Smooth muscle cell (in vitro differentiated cells): ENCODE measurements around the gene CHP1. TPM values are rescaled to one million over a fixed set of nuclear protein-coding genes. Genes with fewer than 3 reads are reported as not detected.

Experiments
- DNase-seq: peaks from one replicate; lab custom pipeline; 2025; ENCODE audit not compliant: unreplicated experiment; lab: John Stamatoyannopoulos, UW
- H2AFZ ChIP-seq: fragments of 200-600 bp; sonication (generic); 2 replicates; pipeline ENCODE4 v1.6.0; 2016; ENCODE audit warnings: antibody characterized with exemption, low read depth, mild to moderate bottlenecking
- H3F3A ChIP-seq: fragments of 200-600 bp; sonication (generic); 2 replicates; pipeline ENCODE4 v1.6.0; 2017; ENCODE audit warnings: antibody characterized with exemption, low read depth
- H3K27ac ChIP-seq: fragments of 200-600 bp; sonication (generic); 2 replicates; pipeline ENCODE4 v1.5.1; 2016; ENCODE audit warnings: low read depth, mild to moderate bottlenecking
- H3K27me3 ChIP-seq: fragments of 200-600 bp; sonication (generic); 2 replicates; pipeline ENCODE4 v1.6.1; 2016; ENCODE audit warnings: low read depth, mild to moderate bottlenecking
- H3K36me3 ChIP-seq: fragments of 200-600 bp; sonication (generic); 2 replicates; pipeline ENCODE4 v1.5.1; 2016; ENCODE audit warnings: low read depth
- H3K4me1 ChIP-seq: fragments of 200-600 bp; sonication (generic); 2 replicates; pipeline ENCODE4 v1.5.1; 2016; ENCODE audit warnings: low read depth
- H3K4me2 ChIP-seq: fragments of 200-600 bp; sonication (generic); 2 replicates; pipeline ENCODE4 v1.6.0; 2016; ENCODE audit warnings: mild to moderate bottlenecking
- H3K4me3 ChIP-seq: fragments of 200-600 bp; sonication (generic); 2 replicates; pipeline ENCODE4 v1.5.1; 2016; ENCODE audit warnings: mild to moderate bottlenecking
- H3K79me2 ChIP-seq: fragments of 200-600 bp; sonication (generic); 2 replicates; pipeline ENCODE4 v1.6.0; 2016; ENCODE audit warnings: low read depth, mild to moderate bottlenecking
- H3K9ac ChIP-seq: fragments of 200-600 bp; sonication (generic); 2 replicates; pipeline ENCODE4 v1.6.0; 2016; ENCODE audit warnings: low read depth
- H3K9me3 ChIP-seq: fragments of 200-600 bp; sonication (generic); replicated peaks from 2 replicates; pipeline ENCODE4 v1.5.1; 2016; ENCODE audit warnings: low read depth
- H4K20me1 ChIP-seq: fragments of 200-600 bp; sonication (generic); 2 replicates; pipeline ENCODE4 v1.6.0; 2016; ENCODE audit warnings: low read depth
- WGBS: methylation state at CpG from one replicate; pipeline ENCODE4 v1.1.7; 2016; ENCODE audit warnings: low lambda C conversion rate; 5-methylcytosine and 5-hydroxymethylcytosine counted together
- polyA plus RNA-seq: library from polyadenylated mRNA; unstranded; fragments of >200 nt; fragmentation: Nextera tagmentation; extraction: Ambion mirVana; gene quantifications from 2 replicates; pipeline ENCODE4 v1.2.1, GENCODE V29; 2016
- total RNA-seq: library from RNA; depleted of rRNA; stranded (reverse); fragments of >200 nt; gene quantifications from 2 replicates; pipeline ENCODE4 v1.2.3, GENCODE V29; 2014
- TF ChIP-seq, protein P1 (sequence below): fragments of 200-600 bp; sonication (generic); IDR thresholded peaks from 2 replicates; pipeline ENCODE4 v1.5.1; 2017; ENCODE audit warnings: borderline replicate concordance, mild to moderate bottlenecking, antibody characterized with exemption; ENCODE audit not compliant: insufficient read depth, poor library complexity, severe bottlenecking

The CHP1 gene
- total and polyA plus RNA-seq, 2 experiments from 2014 or later = 22.1 to 142 TPM

DNA sequence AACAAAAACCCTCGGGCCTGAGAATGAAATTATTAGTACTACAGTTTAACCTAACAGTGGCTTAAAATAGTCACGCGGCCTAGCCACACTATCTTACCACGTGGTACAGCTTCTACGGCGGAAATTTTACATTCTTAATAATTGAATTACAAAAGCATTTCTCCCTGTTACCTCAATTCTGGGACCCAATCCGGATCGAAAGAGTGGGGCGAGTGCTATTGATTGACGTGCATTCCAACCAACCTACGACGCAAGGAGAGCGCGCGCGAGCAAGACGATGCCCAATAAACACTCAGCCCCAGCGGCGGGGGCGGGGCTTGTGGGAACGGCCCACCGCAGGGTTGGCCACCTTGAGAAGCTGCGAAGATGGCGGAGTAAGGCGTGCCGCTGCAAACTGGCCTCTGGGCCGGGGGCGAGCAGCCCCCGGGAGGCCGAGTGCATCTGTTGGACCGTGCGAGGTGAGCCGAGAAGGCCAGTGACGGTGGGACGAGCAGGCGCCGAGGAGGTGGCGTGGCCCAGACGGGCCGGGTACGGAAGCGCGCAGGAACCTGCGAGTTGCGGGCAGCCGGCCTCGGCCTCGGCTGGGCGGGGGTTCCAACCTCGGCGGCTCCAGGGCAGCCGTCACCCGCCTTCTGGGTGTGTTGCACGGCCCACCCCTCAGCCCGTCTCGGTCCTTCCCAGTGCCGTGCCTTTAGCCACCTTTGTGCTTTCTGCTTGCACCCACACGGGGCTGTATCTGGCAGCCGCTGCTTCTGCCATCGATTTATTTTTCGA lies 52.8 kb downstream of the CHP1 start:
- peaks cover 7% of the 10 kb centered on the region for H3K36me3 ChIP-seq
- WGBS = 1% methylated on average over 58 of the region's 61 CpGs
- H3K27me3 ChIP-seq = no peaks in the 10 kb centered on the region
- peak overlapping the region; percentile 98 for H3K4me2 ChIP-seq
- H2AFZ ChIP-seq = peak overlapping the region; percentile 74
- peaks cover 12% of the 10 kb centered on the region for H3K4me1 ChIP-seq
- peak; percentile 89 for DNase-seq
- peaks cover 47% of the 10 kb centered on the region for H3K79me2 ChIP-seq
- TF ChIP-seq, protein P1, sequence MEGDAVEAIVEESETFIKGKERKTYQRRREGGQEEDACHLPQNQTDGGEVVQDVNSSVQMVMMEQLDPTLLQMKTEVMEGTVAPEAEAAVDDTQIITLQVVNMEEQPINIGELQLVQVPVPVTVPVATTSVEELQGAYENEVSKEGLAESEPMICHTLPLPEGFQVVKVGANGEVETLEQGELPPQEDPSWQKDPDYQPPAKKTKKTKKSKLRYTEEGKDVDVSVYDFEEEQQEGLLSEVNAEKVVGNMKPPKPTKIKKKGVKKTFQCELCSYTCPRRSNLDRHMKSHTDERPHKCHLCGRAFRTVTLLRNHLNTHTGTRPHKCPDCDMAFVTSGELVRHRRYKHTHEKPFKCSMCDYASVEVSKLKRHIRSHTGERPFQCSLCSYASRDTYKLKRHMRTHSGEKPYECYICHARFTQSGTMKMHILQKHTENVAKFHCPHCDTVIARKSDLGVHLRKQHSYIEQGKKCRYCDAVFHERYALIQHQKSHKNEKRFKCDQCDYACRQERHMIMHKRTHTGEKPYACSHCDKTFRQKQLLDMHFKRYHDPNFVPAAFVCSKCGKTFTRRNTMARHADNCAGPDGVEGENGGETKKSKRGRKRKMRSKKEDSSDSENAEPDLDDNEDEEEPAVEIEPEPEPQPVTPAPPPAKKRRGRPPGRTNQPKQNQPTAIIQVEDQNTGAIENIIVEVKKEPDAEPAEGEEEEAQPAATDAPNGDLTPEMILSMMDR = no peak
- H3K9ac ChIP-seq = peak overlapping the region; percentile 83
- peaks cover 6% of the 10 kb centered on the region for H4K20me1 ChIP-seq
- H3F3A ChIP-seq = peaks cover 5% of the 10 kb centered on the region
- peak overlapping the region; percentile 88 for H3K27ac ChIP-seq
- H3K9me3 ChIP-seq = no peaks in the 10 kb centered on the region
- peak overlapping the region; percentile 89 for H3K4me3 ChIP-seq

DNA sequence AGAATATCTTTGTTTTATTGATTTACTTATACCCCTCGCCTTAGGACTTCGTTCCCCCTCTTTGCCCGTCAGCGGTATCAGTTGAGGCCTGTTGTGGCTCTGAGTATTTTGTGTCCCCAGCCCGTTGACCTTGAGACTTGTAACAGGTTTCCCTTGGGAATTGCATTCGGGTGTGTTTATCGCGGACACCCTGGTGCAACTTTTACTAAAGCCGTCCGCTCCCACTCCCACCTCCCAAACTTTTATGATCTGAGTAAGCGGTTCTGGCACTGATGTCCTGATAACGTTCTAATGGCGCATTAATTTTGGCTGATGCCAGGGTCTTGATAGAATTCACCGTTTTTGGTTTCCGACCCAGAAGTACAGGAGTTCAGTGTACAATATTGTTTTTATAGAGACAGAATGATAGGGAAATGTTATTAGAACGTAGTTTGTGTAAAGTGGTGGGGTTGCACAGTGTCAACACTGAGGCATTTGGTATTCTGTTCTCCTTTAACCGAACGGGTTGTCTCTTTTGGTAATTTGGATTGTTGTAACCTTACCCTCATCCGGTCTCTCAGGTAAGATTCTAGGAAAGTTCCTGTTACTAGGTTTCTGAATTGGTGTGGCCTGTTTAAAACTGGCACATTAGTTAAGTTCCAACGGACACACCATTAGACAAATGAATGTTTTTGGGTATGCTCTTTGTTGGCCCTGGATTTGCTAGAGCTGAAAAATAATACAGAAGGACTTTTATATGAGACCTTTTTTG lies 53.5 kb downstream of the CHP1 start:
- Histone ChIP-seq H3K36me3 (peaks cover 7% of the 10 kb centered on the region), H3K79me2 (peaks cover 47% of the 10 kb centered on the region), H3K4me2 (peak overlapping the region; percentile 98), H4K20me1 (peaks cover 6% of the 10 kb centered on the region), H3F3A (peaks cover 5% of the 10 kb centered on the region), H3K9ac (peak overlapping the region; percentile 81), H3K9me3 (no peaks in the 10 kb centered on the region), H3K27ac (peak overlapping the region; percentile 88), H2AFZ (peak overlapping the region; percentile 62), H3K4me3 (peak overlapping the region; percentile 89), H3K27me3 (no peaks in the 10 kb centered on the region), H3K4me1 (peaks cover 12% of the 10 kb centered on the region)
- no peak for DNase-seq
- WGBS = 2% methylated on average over 20 of the region's 20 CpGs
- TF ChIP-seq, protein P1 = no peak

DNA sequence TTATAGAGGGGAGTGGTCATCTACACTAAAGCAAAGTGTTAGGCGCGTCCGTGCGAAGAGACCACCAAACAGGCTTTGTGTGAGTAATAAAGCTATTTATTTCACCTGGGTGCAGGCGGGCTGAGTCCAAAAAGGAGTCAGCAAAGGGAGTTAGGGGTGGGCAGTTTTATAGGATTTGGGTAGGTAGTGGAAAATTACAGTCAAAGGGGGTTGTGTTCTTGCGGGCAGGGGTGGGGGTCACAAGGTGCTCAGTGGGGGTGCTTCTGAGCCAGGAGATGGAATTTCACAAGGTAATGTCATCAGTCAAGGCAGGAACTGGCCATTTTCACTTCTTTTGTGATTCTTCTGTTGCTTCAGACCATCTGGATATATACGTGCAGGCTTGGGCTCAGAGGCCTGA lies 54.2 kb downstream of the CHP1 start:
- TF ChIP-seq, protein P1 = no peak
- H3K4me1 ChIP-seq = peaks cover 12% of the 10 kb centered on the region
- peak overlapping the region; percentile 98 for H3K4me2 ChIP-seq
- H3K4me3 ChIP-seq = peak overlapping the region; percentile 89
- no peak for DNase-seq
- no peaks in the 10 kb centered on the region for H3K9me3 ChIP-seq
- H2AFZ ChIP-seq = no peak overlapping the region
- peak overlapping the region; percentile 81 for H3K9ac ChIP-seq
- H3K27me3 ChIP-seq = no peaks in the 10 kb centered on the region
- peaks cover 5% of the 10 kb centered on the region for H3F3A ChIP-seq
- H3K79me2 ChIP-seq = peaks cover 47% of the 10 kb centered on the region
- WGBS = 31% methylated on average over 7 of the region's 7 CpGs
- peaks cover 6% of the 10 kb centered on the region for H4K20me1 ChIP-seq
- H3K36me3 ChIP-seq = peaks cover 7% of the 10 kb centered on the region
- H3K27ac ChIP-seq = peak overlapping the region; percentile 88
